Psoas muscle (tissue), 8 donors: Measurements from ENCODE around the gene TGFB2. TPM values are rescaled to one million over a fixed set of nuclear protein-coding genes. Genes with fewer than 3 reads are reported as not detected.
A peak's percentile ranks its signal among the peaks of the same experiment; 100 is the strongest.

Experiments used
- ATAC-seq, 4 donors: fragments of 200-7000 bp; cut with Tn5 transposase; one replicate each; pipeline ENCODE4 v1.9.1; 2020; ENCODE audit warnings: moderate library complexity in 3 of 4, mild to moderate bottlenecking in 2 of 4
- DNase-seq, 2 donors: peaks; one replicate each; pipeline ENCODE4 v3.0.0-alpha.2; 2020
- H3K27ac ChIP-seq: fragments of 200-600 bp; one replicate; pipeline ENCODE4 v1.8.0; 2022
- H3K27me3 ChIP-seq, 3 donors: fragments of 200-600 bp in 1 of 3; one replicate each; pipeline versions ENCODE4 v1.6.1 to v1.8.0; 2013 to 2022; ENCODE audit warnings: low read length in 2 of 3, mild to moderate bottlenecking in 2 of 3, moderate library complexity in 1 of 3; ENCODE audit not compliant: insufficient read depth in 3 of 3
- H3K36me3 ChIP-seq, 2 donors: fragments of 200-600 bp in 1 of 2; one replicate each; pipeline versions ENCODE4 v1.6.1 to v1.8.0; 2013 to 2022; ENCODE audit warnings: low read depth in 1 of 2, mild to moderate bottlenecking in 1 of 2, moderate library complexity in 1 of 2; ENCODE audit not compliant: insufficient read depth in 1 of 2
- H3K4me1 ChIP-seq: fragments of 200-600 bp; one replicate; pipeline ENCODE4 v1.8.0; 2022
- H3K4me3 ChIP-seq: fragments of 200-600 bp; one replicate; pipeline ENCODE4 v1.8.0; 2022; ENCODE audit warnings: mild to moderate bottlenecking
- H3K9me3 ChIP-seq: fragments of 200-600 bp; one replicate; pipeline ENCODE4 v1.8.0; 2022
- CTCF ChIP-seq: fragments of 200-600 bp; IDR thresholded peaks from one replicate; pipeline ENCODE4 v1.8.0; 2022; ENCODE audit warnings: antibody characterized with exemption
- WGBS, 3 donors: extraction: QIAGEN DNeasy Blood & Tissue Kit; methylation state at CpG; one replicate each; pipeline versions ENCODE4 v1.1.6 to v1.1.7; 2013; 5-methylcytosine and 5-hydroxymethylcytosine counted together
- intact Hi-C, 2 donors: fragments of 100-400 bp; cut with DNase I; formaldehyde crosslinking; loops; one replicate each; pipeline versions ENCODE4 v1.11.0 to v1.14.2; 2022
- polyA plus RNA-seq, 3 donors: library from polyadenylated mRNA; stranded (reverse); fragments of 200-250 nt; gene quantifications; one replicate each; pipeline ENCODE4 v1.2.3, GENCODE V29; 2013
- total RNA-seq, 4 donors: library from RNA; stranded (reverse); fragmentation: NEBNext Ultra II Directional in 2 of 4; extraction: Animal tissue kit (Norgen Biotek cat#: 25700) in 2 of 4; gene quantifications; one replicate each; pipeline versions ENCODE4 v1.2.1 to v1.2.4, GENCODE V29; 2021 to 2023
- donor health status: healthy with polysubstance abuse.
- donor health status: DM: no; HTN: no; CAD: no; lungs with moderate emphysema.
- donor health status: Bipolar disorder and iron deficiency.
- donor health status: healthy.
- donor health status: DM: yes; HTN: yes; CAD: no.
- donor health status: DM: no; HTN: no; CAD: no.
- donor health status: DM: no; HTN: no; CAD: no.
- donor health status: DM: yes; HTN: yes; CAD: no.

The TGFB2 gene
- total and polyA plus RNA-seq, 7 donors, result 0.43 to 35.4 (median 5.1) TPM

GRCh38 chr1:218424502-218424901, 79.4 kb downstream of the TGFB2 start:
- Histone ChIP-seq H3K27me3 (no peaks in the 10 kb centered on the region), H3K4me3 (no peak overlapping the region), H3K36me3 (no peaks in the 10 kb centered on the region), H3K9me3 (no peaks in the 10 kb centered on the region), H3K27ac (peak overlapping the region; percentile 67), H3K4me1 (peaks cover 18% of the 10 kb centered on the region)
- no peak for TF ChIP-seq CTCF
- DNase-seq (no peak), ATAC-seq (no peak)
- intact Hi-C loops, result no loop called here

DNA sequence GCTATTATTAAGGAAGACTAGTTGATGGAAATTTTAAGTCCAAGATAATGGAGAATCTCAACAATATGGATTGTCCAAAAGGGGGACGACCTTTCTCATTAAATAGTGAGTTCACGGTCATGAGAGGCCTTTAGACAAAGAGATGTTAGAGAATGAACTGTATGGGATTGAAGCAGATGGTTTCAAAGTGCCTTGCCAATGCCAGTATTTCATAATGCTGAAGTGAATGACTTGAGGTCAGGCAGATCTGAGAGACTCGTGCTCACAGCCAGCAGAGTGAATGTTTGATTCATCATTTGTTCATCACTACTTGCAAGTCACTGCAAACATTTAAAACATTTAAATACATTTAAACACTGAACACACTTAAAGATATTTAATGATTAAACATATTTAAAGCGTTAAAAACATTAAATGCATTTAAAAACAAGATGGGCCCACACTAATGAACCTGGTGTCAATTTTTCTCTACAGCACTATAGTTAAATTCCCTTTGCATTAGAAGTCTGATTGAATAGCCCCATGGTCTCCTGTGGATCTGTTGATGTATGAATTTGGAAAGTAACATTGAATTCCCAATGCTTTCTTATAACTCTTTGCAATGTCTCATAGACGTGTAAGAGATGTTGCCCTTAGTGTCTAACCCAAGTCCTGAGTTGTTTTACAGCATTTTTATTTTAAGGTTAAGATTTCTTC, 80.7 kb downstream of the TGFB2 start:
- 50 to 60% (median 53%) methylated on average over 5 of the region's 5 CpGs for WGBS, 3 donors
- Histone ChIP-seq H3K36me3 (no peaks in the 10 kb centered on the region), H3K27ac (peak overlapping the region; percentile 67), H3K4me3 (no peak overlapping the region), H3K4me1 (peaks cover 18% of the 10 kb centered on the region), H3K27me3 (no peaks in the 10 kb centered on the region), H3K9me3 (no peaks in the 10 kb centered on the region)
- intact Hi-C loops, result no loop called here
- no peak for TF ChIP-seq CTCF
- DNase-seq (no peak), ATAC-seq (peak; percentile 72 to 88 (median 84))

DNA sequence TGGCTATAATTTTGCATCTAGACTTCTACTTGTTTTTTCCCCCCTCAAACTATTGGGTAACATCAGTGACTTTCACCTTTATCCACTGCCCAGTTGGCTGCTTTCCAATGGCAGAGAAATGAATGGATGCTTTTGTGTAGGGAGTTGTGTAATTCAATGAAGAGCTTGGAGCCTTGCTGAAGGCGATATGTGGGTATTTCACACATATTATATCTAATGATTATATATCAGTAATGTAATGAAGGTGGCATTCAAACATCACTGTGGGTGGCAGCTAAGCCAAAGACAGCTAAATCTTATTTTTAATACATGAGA, 81.2 kb downstream of the TGFB2 start:
- DNase-seq, result no peak
- 26 to 40% (median 37%) methylated on average over 1 of the region's 1 CpG for WGBS, 3 donors

DNA sequence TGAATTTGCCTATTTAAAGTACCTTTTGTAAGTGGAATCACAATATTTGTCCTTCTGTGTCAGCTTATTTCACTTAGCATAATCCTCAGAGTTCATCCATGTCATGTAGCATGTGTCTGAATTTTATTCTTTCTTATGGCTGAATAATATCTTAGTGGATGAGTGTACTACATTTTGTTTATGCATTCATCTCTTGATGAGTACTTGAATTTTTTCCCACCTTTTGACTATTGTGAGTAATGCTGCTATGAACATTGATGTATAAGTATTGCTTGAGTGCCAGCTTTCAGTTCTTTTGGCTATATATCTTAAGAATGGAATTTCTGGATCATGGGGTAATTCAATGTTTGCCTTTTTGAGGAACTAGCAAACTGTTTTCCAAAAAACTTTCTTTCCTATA, 84.2 kb downstream of the TGFB2 start:
- no peak for TF ChIP-seq CTCF
- Histone ChIP-seq H3K4me1 (peaks cover 22% of the 10 kb centered on the region), H3K4me3 (no peak overlapping the region), H3K9me3 (no peaks in the 10 kb centered on the region), H3K36me3 (no peaks in the 10 kb centered on the region), H3K27ac (no peak overlapping the region), H3K27me3 (no peaks in the 10 kb centered on the region)
- DNase-seq (no peak), ATAC-seq (no peak)
- intact Hi-C loops, result no loop called here

More for the DNA sequence above, 81.2 kb downstream of the TGFB2 start:
- no peaks in the 10 kb centered on the region for H3K9me3 ChIP-seq
- H3K27me3 ChIP-seq, result no peaks in the 10 kb centered on the region
- peak in 2 of 4 donors; percentile 52 to 61 for ATAC-seq
- peaks cover 16% of the 10 kb centered on the region for H3K4me1 ChIP-seq
- no peak for TF ChIP-seq CTCF
- no peak overlapping the region for H3K4me3 ChIP-seq
- H3K36me3 ChIP-seq, result no peaks in the 10 kb centered on the region
- intact Hi-C loops, result no loop called here
- peak overlapping the region; percentile 67 for H3K27ac ChIP-seq

GRCh38 chr1:218430346-218430745, 85.2 kb downstream of the TGFB2 start:
- WGBS, 3 donors, result 88 to 97% (median 94%) methylated on average over 1 of the region's 1 CpG
- TF ChIP-seq CTCF, result no peak
- intact Hi-C loops, result no loop called here

More at GRCh38 chr1:218430346-218430745, 85.2 kb downstream of the TGFB2 start:
- no peaks in the 10 kb centered on the region for H3K9me3 ChIP-seq
- H3K36me3 ChIP-seq, result no peaks in the 10 kb centered on the region
- peak overlapping the region; percentile 52 for H3K27ac ChIP-seq
- peaks cover 32% of the 10 kb centered on the region for H3K4me1 ChIP-seq
- ATAC-seq, result no peak
- no peak for DNase-seq
- H3K27me3 ChIP-seq, result no peaks in the 10 kb centered on the region
- H3K4me3 ChIP-seq, result no peak overlapping the region
